ENCODE data around the gene ATP11B. TPM values are rescaled to one million over a fixed set of nuclear protein-coding genes. Genes with fewer than 3 reads are reported as not detected.
"Not testable (repeated sequence)": the region's sequence is repeated elsewhere in the genome, so short reads cannot be mapped to it uniquely, and the experiment has no call there.

The ATP11B gene
- total RNA-seq, 1 donor: 79.9 TPM

DNA sequence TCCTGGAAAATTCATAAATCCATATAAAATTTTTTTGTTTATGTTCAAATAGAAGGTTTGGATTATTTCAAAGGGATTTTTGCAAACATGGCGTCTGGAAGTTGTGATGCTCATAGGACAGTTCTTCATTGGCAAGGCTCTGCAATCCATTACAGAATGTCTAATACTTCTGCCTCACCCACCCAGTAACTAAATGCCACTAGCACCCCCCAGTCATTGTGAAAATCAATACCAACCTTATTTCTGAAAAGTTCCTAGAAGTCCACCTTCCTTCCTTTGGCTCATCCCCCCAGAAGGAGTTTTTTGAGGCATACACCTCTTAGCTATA lies 17.9 kb downstream of the ATP11B start:
- TF ChIP-seq, protein P1, sequence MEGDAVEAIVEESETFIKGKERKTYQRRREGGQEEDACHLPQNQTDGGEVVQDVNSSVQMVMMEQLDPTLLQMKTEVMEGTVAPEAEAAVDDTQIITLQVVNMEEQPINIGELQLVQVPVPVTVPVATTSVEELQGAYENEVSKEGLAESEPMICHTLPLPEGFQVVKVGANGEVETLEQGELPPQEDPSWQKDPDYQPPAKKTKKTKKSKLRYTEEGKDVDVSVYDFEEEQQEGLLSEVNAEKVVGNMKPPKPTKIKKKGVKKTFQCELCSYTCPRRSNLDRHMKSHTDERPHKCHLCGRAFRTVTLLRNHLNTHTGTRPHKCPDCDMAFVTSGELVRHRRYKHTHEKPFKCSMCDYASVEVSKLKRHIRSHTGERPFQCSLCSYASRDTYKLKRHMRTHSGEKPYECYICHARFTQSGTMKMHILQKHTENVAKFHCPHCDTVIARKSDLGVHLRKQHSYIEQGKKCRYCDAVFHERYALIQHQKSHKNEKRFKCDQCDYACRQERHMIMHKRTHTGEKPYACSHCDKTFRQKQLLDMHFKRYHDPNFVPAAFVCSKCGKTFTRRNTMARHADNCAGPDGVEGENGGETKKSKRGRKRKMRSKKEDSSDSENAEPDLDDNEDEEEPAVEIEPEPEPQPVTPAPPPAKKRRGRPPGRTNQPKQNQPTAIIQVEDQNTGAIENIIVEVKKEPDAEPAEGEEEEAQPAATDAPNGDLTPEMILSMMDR (IDR thresholded peaks at IDR 0.05; ENCODE audit: insufficient read depth, low read depth, low read length): no peak
- no peak overlapping the region for H3K4me3 ChIP-seq (ENCODE audit: low read depth, low read length)

DNA sequence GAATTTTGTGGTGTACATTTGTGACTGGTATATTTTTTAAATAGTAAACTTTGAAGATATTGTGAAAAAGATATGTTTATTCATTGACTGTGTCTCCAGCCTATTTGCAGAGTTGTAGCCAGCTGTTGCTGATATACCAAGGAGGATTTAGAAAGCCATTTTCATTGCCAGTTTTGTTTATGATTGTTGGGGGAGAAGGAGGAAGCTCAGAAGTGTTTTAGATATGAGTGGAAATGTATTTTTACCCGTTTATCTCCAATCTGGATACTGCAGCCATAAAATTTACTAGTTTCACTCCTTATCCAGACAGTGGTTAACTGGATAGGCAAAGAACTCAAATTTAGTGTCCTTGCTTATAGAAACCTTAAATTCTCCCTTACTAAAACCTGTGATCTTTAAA lies 18.8 kb downstream of the ATP11B start:
- TF ChIP-seq, protein P1 (IDR thresholded peaks at IDR 0.05; ENCODE audit: insufficient read depth, low read depth, low read length): no peak
- peak; percentile 88 for DNase-seq (ENCODE audit: low read depth)
- no peak overlapping the region for H3K4me3 ChIP-seq (ENCODE audit: low read depth, low read length)

More for the DNA sequence above, 17.9 kb downstream of the ATP11B start:
- no peak for DNase-seq (ENCODE audit: low read depth)

DNA sequence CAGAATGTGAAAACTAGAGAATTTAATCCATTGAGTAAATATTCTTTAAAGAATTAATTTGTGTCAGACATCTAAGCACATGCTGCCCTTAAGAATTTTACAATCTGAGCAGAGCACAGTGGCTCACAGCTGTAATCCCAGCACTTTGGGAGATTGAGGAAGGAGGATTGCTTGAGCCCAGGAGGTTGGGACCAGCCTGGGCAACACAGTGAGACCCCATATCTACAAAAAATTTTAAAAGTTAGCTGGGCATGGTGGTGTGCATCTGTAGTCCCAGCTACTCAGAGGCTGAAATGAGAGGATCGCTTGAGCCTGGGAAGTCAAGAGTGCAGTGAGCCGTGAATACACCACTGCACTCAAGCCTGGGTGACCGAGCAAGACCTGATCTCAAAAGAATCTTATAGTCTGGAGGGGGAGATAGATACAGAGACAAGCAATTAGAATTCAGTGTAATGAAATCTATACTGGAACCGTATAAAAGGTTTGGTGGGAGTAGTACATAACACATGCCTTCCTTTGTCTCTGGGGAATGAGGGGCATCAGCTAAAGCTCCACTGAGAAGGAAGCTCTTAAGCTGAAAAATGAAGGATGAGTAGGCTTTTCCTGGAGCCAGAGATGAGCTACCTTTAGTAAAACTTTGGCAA lies 21.2 kb downstream of the ATP11B start:
- no peak for DNase-seq (ENCODE audit: low read depth)
- H3K4me3 ChIP-seq (ENCODE audit: low read depth, low read length): no peak overlapping the region
- TF ChIP-seq, protein P1 (IDR thresholded peaks at IDR 0.05; ENCODE audit: insufficient read depth, low read depth, low read length): no peak

DNA sequence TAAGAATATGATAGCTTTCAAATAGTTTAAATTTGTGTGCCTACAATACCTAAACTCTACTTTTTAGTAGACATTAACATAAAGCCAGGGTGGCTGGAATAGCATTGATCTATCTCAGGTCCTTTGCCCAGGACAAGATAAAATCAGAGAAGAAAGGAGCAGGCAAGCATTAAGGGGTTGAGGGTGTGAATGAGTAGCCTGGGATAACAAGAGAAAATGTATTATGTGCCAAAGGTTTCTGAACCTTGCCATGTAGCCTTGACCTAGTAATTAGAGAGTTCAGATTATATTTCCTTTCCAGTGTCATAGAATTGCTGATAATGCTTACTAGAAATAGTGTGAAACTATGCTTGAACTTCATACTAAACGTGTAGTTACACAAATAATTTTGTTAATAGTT lies 22.9 kb downstream of the ATP11B start:
- DNase-seq (ENCODE audit: low read depth): no peak
- no peak overlapping the region for H3K4me3 ChIP-seq (ENCODE audit: low read depth, low read length)
- TF ChIP-seq, protein P1 (IDR thresholded peaks at IDR 0.05; ENCODE audit: insufficient read depth, low read depth, low read length): no peak

DNA sequence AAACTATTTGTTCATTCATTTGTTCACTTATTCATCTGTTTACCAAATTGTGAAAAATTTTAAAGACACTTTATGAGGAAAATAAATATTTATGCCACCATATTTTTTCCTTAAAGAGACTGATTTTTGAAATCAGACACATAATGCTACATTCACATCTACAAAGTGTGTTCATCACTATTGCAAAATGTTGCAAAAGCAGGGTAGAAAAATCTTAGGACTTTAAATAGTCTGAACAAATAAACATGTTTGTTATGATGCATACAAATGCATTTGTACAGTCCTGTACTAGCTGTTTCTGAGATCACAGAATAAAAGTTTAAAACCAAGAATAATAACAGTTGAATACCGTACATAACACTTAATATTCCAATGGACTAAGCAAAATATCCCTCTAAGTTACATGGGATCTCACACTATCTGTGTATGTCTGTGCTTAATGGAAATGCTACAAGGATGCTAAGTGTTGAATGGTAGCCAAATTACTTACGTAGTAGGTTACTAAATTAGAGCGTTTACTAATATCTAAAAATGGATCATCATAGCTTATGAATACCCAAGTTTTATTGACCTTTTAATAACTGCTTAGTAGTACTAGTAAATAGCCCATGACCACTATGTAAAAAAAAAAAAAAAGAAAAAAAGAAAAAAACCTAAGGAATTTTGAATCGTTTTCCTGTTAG lies 25.1 kb downstream of the ATP11B start:
- TF ChIP-seq, protein P1 (IDR thresholded peaks at IDR 0.05; ENCODE audit: insufficient read depth, low read depth, low read length): no peak
- H3K4me3 ChIP-seq (ENCODE audit: low read depth, low read length): peak overlapping the region; percentile 46
- peak; percentile 38 for DNase-seq (ENCODE audit: low read depth)

DNA sequence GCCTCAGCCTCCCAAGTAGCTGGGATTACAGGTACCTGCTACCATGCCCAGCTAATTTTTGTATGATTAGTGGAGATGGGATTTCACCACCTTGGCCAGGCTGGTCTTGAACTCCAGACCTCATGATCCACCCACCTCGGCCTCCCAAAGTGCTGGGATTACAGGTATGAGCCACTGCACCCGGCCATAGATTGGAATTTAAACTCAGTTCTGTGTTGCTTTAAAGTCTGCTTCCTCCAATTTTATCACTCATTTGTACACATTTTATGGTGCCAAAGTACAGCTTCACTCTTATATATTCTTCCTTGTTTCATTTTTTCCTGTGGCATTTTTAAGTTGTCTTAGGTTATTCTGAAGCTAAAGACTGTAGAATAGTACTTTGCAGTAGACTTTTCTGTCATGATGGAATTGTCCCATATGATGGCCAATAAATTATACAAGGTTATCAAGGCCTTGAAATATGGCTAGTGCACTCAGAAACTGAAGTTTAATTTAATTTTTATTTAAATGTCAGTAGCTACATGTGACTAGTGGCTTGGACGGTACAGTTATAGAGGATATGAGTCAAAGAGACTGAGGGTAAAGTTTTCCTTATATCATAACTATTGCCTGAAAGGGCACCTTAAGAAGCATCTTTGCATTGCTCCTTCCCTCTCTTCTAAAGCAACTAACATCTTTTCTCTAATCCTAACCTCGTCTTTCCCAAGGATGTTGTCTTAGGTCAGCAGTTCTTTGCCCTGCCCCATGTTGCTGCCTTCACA lies 28.1 kb downstream of the ATP11B start:
- no peak for DNase-seq (ENCODE audit: low read depth)
- TF ChIP-seq, protein P1 (IDR thresholded peaks at IDR 0.05; ENCODE audit: insufficient read depth, low read depth, low read length): no peak
- no peak overlapping the region for H3K4me3 ChIP-seq (ENCODE audit: low read depth, low read length)

DNA sequence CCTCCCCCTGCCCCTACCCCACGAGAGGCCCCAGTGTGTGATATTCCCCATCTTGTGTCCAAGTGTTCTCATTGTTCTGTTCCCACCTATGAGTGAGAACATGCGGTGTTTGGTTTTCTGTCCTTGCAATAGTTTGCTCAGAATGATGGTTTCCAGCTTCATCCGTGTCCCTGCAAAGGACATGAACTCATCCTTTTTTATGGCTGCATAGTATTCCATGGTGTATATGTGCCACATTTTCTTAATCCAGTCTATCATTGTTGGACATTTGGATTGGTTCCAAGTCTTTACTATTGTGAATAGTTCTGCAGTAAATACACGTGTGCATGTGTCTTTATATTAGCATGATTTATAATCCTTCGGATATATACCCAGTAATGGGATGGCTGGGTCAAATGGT lies 29.0 kb downstream of the ATP11B start:
- not testable (repeated sequence) for DNase-seq (ENCODE audit: low read depth); H3K4me3 ChIP-seq (ENCODE audit: low read depth, low read length)
